ENCODE data around the gene TICAM1. TPM values are rescaled to one million over a fixed set of nuclear protein-coding genes. Genes with fewer than 3 reads are reported as not detected.

TICAM1 gene
- total RNA-seq, 1 experiment from 2014 or later, result 0.61 TPM

DNA sequence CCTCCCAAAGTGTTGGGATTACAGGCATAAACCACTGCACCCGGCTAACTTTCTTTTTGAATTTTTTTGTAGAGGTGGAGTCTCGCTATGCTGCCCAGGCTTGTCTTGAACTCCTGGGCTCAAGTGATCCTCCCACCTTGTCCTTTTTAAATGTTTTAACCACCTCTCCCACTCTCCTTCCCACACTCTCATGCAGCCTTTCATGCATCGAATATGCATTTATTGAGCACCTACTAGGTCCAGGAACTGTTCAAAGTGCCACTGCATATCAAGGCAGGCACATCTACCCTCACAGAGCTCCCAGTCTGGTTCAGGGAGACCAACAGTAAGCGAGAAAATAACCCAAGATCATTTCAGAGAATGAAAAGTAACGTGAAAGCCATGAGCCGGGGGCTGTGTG lies 1.2 kb downstream of the TICAM1 start:
- H3K4me3 Mint-ChIP-seq, result peak overlapping the region; percentile 62
- ATAC-seq, result no peak

GRCh38 chr19:4829001-4829712 lies 2.4 kb downstream of the TICAM1 start:
- Mint-ChIP-seq H3K9me3 (no peaks in the 10 kb centered on the region), H3K27me3 (ENCODE audit: low read depth) (peaks cover 29% of the 10 kb centered on the region), H3K4me3 (no peak overlapping the region), H3K27ac (no peak overlapping the region), H3K36me3 (no peaks in the 10 kb centered on the region), H3K4me1 (no peaks in the 10 kb centered on the region)
- ATAC-seq, result no peak
- CTCF ChIA-PET, result interaction anchor here (1.3 to 4.1 kb wide), 2 partner anchors 20 to 23 kb away, joined by 4 to 24 read pairs; no protein-coding TSS in a partner anchor
- POLR2A ChIA-PET, result interaction anchor here (0.6 to 0.7 kb wide), 2 partner anchors 92 to 170 kb away, joined by 6 to 9 read pairs; no protein-coding TSS in a partner anchor
- TF ChIP-seq CREB1 (CRISPR knock-in tag; IDR thresholded peaks at IDR 0.05), result no peak
- TF ChIP-seq TEAD1 (CRISPR knock-in tag; IDR thresholded peaks at IDR 0.05), result no peak
- no peak for TF ChIP-seq JAZF1 (CRISPR knock-in tag; IDR thresholded peaks at IDR 0.05)
- TF ChIP-seq ELF4 (CRISPR knock-in tag; IDR thresholded peaks at IDR 0.05; ENCODE audit: low read depth), result no peak
- TF ChIP-seq SP1 (CRISPR knock-in tag; conservative IDR thresholded peaks at IDR 0.05), result no peak
- no peak for TF ChIP-seq MXD4 (CRISPR knock-in tag; IDR thresholded peaks at IDR 0.05; ENCODE audit: borderline replicate concordance)
- TF ChIP-seq ZNF396 (CRISPR knock-in tag; IDR thresholded peaks at IDR 0.05; ENCODE audit: borderline replicate concordance), result no peak
- no peak for TF ChIP-seq NR1H2 (CRISPR knock-in tag; IDR thresholded peaks at IDR 0.05)
- TF ChIP-seq, protein P1, sequence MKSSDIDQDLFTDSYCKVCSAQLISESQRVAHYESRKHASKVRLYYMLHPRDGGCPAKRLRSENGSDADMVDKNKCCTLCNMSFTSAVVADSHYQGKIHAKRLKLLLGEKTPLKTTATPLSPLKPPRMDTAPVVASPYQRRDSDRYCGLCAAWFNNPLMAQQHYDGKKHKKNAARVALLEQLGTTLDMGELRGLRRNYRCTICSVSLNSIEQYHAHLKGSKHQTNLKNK (CRISPR knock-in tag; IDR thresholded peaks at IDR 0.05), result no peak
- TF ChIP-seq ZNF512 (CRISPR knock-in tag; IDR thresholded peaks at IDR 0.05; ENCODE audit: borderline replicate concordance), result no peak
- TF ChIP-seq PREB (CRISPR knock-in tag; IDR thresholded peaks at IDR 0.05; ENCODE audit: borderline replicate concordance), result no peak
- TF ChIP-seq SMAD4 (CRISPR knock-in tag; IDR thresholded peaks at IDR 0.05), result no peak
- no peak for TF ChIP-seq CDX4 (CRISPR knock-in tag; IDR thresholded peaks at IDR 0.05; ENCODE audit: borderline replicate concordance)
- TF ChIP-seq, protein P2, sequence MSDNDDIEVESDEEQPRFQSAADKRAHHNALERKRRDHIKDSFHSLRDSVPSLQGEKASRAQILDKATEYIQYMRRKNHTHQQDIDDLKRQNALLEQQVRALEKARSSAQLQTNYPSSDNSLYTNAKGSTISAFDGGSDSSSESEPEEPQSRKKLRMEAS (CRISPR knock-in tag; IDR thresholded peaks at IDR 0.05), result no peak
- no peak for DNase-seq (ENCODE audit: low spot score)

More for the DNA sequence above, 1.2 kb downstream of the TICAM1 start:
- CTCF ChIA-PET, result interaction anchor here (2.1 to 2.5 kb wide), 2 partner anchors 21 kb away, joined by 13 to 14 read pairs; no protein-coding TSS in a partner anchor
- DNase-seq (ENCODE audit: low spot score), result no peak
- H3K27ac Mint-ChIP-seq, result no peak overlapping the region
- no peaks in the 10 kb centered on the region for H3K9me3 Mint-ChIP-seq
- POLR2A ChIA-PET, result interaction anchor here (0.5 kb wide), 1 partner anchor 350 kb away, joined by 3 read pairs; no protein-coding TSS in a partner anchor
- peaks cover 29% of the 10 kb centered on the region for H3K27me3 Mint-ChIP-seq (ENCODE audit: low read depth)
- no peaks in the 10 kb centered on the region for H3K4me1 Mint-ChIP-seq
- no peaks in the 10 kb centered on the region for H3K36me3 Mint-ChIP-seq
- TF ChIP-seq ZBTB43 (CRISPR knock-in tag; IDR thresholded peaks at IDR 0.05), result no peak
- TF ChIP-seq SMAD3 (CRISPR knock-in tag; IDR thresholded peaks at IDR 0.05; ENCODE audit: borderline replicate concordance), result no peak
- TF ChIP-seq, protein P1 (CRISPR knock-in tag; IDR thresholded peaks at IDR 0.05), result no peak
- no peak for TF ChIP-seq CREB1 (CRISPR knock-in tag; IDR thresholded peaks at IDR 0.05)
- TF ChIP-seq, protein P3, sequence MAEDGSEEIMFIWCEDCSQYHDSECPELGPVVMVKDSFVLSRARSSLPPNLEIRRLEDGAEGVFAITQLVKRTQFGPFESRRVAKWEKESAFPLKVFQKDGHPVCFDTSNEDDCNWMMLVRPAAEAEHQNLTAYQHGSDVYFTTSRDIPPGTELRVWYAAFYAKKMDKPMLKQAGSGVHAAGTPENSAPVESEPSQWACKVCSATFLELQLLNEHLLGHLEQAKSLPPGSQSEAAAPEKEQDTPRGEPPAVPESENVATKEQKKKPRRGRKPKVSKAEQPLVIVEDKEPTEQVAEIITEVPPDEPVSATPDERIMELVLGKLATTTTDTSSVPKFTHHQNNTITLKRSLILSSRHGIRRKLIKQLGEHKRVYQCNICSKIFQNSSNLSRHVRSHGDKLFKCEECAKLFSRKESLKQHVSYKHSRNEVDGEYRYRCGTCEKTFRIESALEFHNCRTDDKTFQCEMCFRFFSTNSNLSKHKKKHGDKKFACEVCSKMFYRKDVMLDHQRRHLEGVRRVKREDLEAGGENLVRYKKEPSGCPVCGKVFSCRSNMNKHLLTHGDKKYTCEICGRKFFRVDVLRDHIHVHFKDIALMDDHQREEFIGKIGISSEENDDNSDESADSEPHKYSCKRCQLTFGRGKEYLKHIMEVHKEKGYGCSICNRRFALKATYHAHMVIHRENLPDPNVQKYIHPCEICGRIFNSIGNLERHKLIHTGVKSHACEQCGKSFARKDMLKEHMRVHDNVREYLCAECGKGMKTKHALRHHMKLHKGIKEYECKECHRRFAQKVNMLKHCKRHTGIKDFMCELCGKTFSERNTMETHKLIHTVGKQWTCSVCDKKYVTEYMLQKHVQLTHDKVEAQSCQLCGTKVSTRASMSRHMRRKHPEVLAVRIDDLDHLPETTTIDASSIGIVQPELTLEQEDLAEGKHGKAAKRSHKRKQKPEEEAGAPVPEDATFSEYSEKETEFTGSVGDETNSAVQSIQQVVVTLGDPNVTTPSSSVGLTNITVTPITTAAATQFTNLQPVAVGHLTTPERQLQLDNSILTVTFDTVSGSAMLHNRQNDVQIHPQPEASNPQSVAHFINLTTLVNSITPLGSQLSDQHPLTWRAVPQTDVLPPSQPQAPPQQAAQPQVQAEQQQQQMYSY (CRISPR knock-in tag; IDR thresholded peaks at IDR 0.05), result no peak
